ENCODE data around the gene CDH22.

CDH22 gene

DNA sequence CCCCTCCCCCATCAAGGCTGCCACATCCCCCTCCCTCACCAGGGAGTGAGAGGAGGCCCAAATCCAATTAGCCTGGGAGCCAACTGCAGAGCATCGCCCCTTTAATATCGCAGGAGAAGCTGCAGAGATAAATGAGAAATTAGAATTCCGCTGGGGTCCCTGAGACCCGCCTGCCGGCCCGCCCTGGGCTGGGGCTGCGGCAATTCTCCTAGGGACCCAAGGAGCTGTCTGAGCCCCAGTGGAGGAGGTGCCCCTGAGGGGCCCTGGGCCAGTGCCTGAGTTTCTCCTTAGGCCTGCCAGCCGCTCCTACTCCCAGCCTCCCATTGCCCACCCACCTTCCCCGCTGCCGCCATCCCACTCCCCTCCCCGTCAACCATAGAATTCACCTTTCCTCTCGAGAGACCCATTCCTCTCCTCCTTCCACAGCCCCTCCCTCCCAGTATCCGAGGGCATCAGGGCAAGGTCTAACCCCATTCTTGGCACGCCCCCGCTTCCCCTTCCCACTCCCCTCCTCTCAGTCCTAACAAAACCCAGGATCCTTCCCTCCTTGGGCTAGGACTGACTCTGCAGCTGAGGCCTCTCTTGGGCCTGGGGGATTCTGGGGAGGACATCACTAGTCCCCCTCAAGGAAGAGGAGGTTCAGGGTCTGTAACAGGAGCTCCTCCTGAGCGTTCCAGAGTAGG is 20.0 kb upstream of the CDH22 start:
- Histone ChIP-seq H3K27me3 (ENCODE audit: low read depth, low read length) (peaks cover 7% of the 10 kb centered on the region), H3K4me1 (ENCODE audit: control insufficient read depth in 1 of 2, insufficient read depth in 2 of 2, low read length in 2 of 2) (no peaks in the 10 kb centered on the region), H3K4me3 (ENCODE audit: low read depth in 1 of 2, low read length in 2 of 2) (no peak overlapping the region), H3K36me3 (ENCODE audit: control insufficient read depth in 1 of 2, insufficient read depth in 2 of 2, low read length in 2 of 2) (no peaks in the 10 kb centered on the region), H3K9me3 (ENCODE audit: control insufficient read depth in 1 of 2, low read length in 2 of 2) (no peaks in the 10 kb centered on the region), H3K27ac (ENCODE audit: low read length) (no peak overlapping the region)

- Histone ChIP-seq H3K36me3 (ENCODE audit: control insufficient read depth in 1 of 2, insufficient read depth in 2 of 2, low read length in 2 of 2) (no peaks in the 10 kb centered on the region), H3K4me3 (ENCODE audit: low read depth in 1 of 2, low read length in 2 of 2) (no peak overlapping the region), H3K9me3 (ENCODE audit: control insufficient read depth in 1 of 2, low read length in 2 of 2) (no peaks in the 10 kb centered on the region), H3K4me1 (ENCODE audit: control insufficient read depth in 1 of 2, insufficient read depth in 2 of 2, low read length in 2 of 2) (no peaks in the 10 kb centered on the region), H3K27ac (ENCODE audit: low read length) (no peak overlapping the region), H3K27me3 (ENCODE audit: low read depth, low read length) (peaks cover 7% of the 10 kb centered on the region)
Observed at GRCh38 chr20:46327557-46327956, 19.3 kb upstream of the CDH22 start.

- Histone ChIP-seq H3K36me3 (ENCODE audit: control insufficient read depth in 1 of 2, insufficient read depth in 2 of 2, low read length in 2 of 2) (no peaks in the 10 kb centered on the region), H3K27ac (ENCODE audit: low read length) (no peak overlapping the region), H3K9me3 (ENCODE audit: control insufficient read depth in 1 of 2, low read length in 2 of 2) (no peaks in the 10 kb centered on the region), H3K4me3 (ENCODE audit: low read depth in 1 of 2, low read length in 2 of 2) (no peak overlapping the region), H3K27me3 (ENCODE audit: low read depth, low read length) (peaks cover 7% of the 10 kb centered on the region), H3K4me1 (ENCODE audit: control insufficient read depth in 1 of 2, insufficient read depth in 2 of 2, low read length in 2 of 2) (no peaks in the 10 kb centered on the region)
Observed at GRCh38 chr20:46325789-46326188, 17.5 kb upstream of the CDH22 start.

GRCh38 chr20:46324960-46325703 is 16.8 kb upstream of the CDH22 start:
- H3K27ac ChIP-seq (ENCODE audit: low read length), result no peak overlapping the region
- H3K27me3 ChIP-seq (ENCODE audit: low read depth, low read length), result peaks cover 7% of the 10 kb centered on the region

GRCh38 chr20:46324379-46324778 is 16.1 kb upstream of the CDH22 start:
- no peak overlapping the region for H3K4me3 ChIP-seq (ENCODE audit: low read depth in 1 of 2, low read length in 2 of 2)
- peaks cover 7% of the 10 kb centered on the region for H3K27me3 ChIP-seq (ENCODE audit: low read depth, low read length)
- H3K9me3 ChIP-seq (ENCODE audit: control insufficient read depth in 1 of 2, low read length in 2 of 2), result no peaks in the 10 kb centered on the region
- no peak overlapping the region for H3K27ac ChIP-seq (ENCODE audit: low read length)
- H3K4me1 ChIP-seq (ENCODE audit: control insufficient read depth in 1 of 2, insufficient read depth in 2 of 2, low read length in 2 of 2), result no peaks in the 10 kb centered on the region
- no peaks in the 10 kb centered on the region for H3K36me3 ChIP-seq (ENCODE audit: control insufficient read depth in 1 of 2, insufficient read depth in 2 of 2, low read length in 2 of 2)

More at GRCh38 chr20:46324960-46325703, 16.8 kb upstream of the CDH22 start:
- Histone ChIP-seq H3K9me3 (ENCODE audit: control insufficient read depth in 1 of 2, low read length in 2 of 2) (no peaks in the 10 kb centered on the region), H3K36me3 (ENCODE audit: control insufficient read depth in 1 of 2, insufficient read depth in 2 of 2, low read length in 2 of 2) (no peaks in the 10 kb centered on the region), H3K4me1 (ENCODE audit: control insufficient read depth in 1 of 2, insufficient read depth in 2 of 2, low read length in 2 of 2) (no peaks in the 10 kb centered on the region), H3K4me3 (ENCODE audit: low read depth in 1 of 2, low read length in 2 of 2) (no peak overlapping the region)

- no peaks in the 10 kb centered on the region for H3K4me1 ChIP-seq (ENCODE audit: control insufficient read depth in 1 of 2, insufficient read depth in 2 of 2, low read length in 2 of 2)
- H3K9me3 ChIP-seq (ENCODE audit: control insufficient read depth in 1 of 2, low read length in 2 of 2), result no peaks in the 10 kb centered on the region
- H3K27me3 ChIP-seq (ENCODE audit: low read depth, low read length), result peaks cover 7% of the 10 kb centered on the region
- H3K27ac ChIP-seq (ENCODE audit: low read length), result no peak overlapping the region
- no peak overlapping the region for H3K4me3 ChIP-seq (ENCODE audit: low read depth in 1 of 2, low read length in 2 of 2)
- H3K36me3 ChIP-seq (ENCODE audit: control insufficient read depth in 1 of 2, insufficient read depth in 2 of 2, low read length in 2 of 2), result no peaks in the 10 kb centered on the region
Observed at GRCh38 chr20:46323557-46323956, 15.3 kb upstream of the CDH22 start.

GRCh38 chr20:46322641-46323040 is 14.3 kb upstream of the CDH22 start:
- Histone ChIP-seq H3K27ac (ENCODE audit: low read length) (no peak overlapping the region), H3K27me3 (ENCODE audit: low read depth, low read length) (peaks cover 7% of the 10 kb centered on the region), H3K36me3 (ENCODE audit: control insufficient read depth in 1 of 2, insufficient read depth in 2 of 2, low read length in 2 of 2) (no peaks in the 10 kb centered on the region), H3K9me3 (ENCODE audit: control insufficient read depth in 1 of 2, low read length in 2 of 2) (no peaks in the 10 kb centered on the region), H3K4me3 (ENCODE audit: low read depth in 1 of 2, low read length in 2 of 2) (no peak overlapping the region), H3K4me1 (ENCODE audit: control insufficient read depth in 1 of 2, insufficient read depth in 2 of 2, low read length in 2 of 2) (no peaks in the 10 kb centered on the region)

- no peak overlapping the region for H3K4me3 ChIP-seq (ENCODE audit: low read depth in 1 of 2, low read length in 2 of 2)
- H3K27ac ChIP-seq (ENCODE audit: low read length), result no peak overlapping the region
- no peaks in the 10 kb centered on the region for H3K36me3 ChIP-seq (ENCODE audit: control insufficient read depth in 1 of 2, insufficient read depth in 2 of 2, low read length in 2 of 2)
- no peaks in the 10 kb centered on the region for H3K9me3 ChIP-seq (ENCODE audit: control insufficient read depth in 1 of 2, low read length in 2 of 2)
- peaks cover 0 to 4% of the 10 kb centered on the region in 2 donors for H3K4me1 ChIP-seq (ENCODE audit: control insufficient read depth in 1 of 2, insufficient read depth in 2 of 2, low read length in 2 of 2)
- peaks cover 33% of the 10 kb centered on the region for H3K27me3 ChIP-seq (ENCODE audit: low read depth, low read length)
Observed at GRCh38 chr20:46317685-46318177, 9.4 kb upstream of the CDH22 start.

GRCh38 chr20:46316984-46317684 is 8.8 kb upstream of the CDH22 start:
- H3K27me3 ChIP-seq (ENCODE audit: low read depth, low read length), result peaks cover 39% of the 10 kb centered on the region

GRCh38 chr20:46315311-46315710 is 7.0 kb upstream of the CDH22 start:
- Histone ChIP-seq H3K4me1 (ENCODE audit: control insufficient read depth in 1 of 2, insufficient read depth in 2 of 2, low read length in 2 of 2) (peaks cover 0 to 16% of the 10 kb centered on the region in 2 donors), H3K27me3 (ENCODE audit: low read depth, low read length) (peaks cover 50% of the 10 kb centered on the region), H3K27ac (ENCODE audit: low read length) (no peak overlapping the region), H3K36me3 (ENCODE audit: control insufficient read depth in 1 of 2, insufficient read depth in 2 of 2, low read length in 2 of 2) (no peaks in the 10 kb centered on the region), H3K4me3 (ENCODE audit: low read depth in 1 of 2, low read length in 2 of 2) (no peak overlapping the region), H3K9me3 (ENCODE audit: control insufficient read depth in 1 of 2, low read length in 2 of 2) (no peaks in the 10 kb centered on the region)

More at GRCh38 chr20:46316984-46317684, 8.8 kb upstream of the CDH22 start:
- Histone ChIP-seq H3K9me3 (ENCODE audit: control insufficient read depth in 1 of 2, low read length in 2 of 2) (no peaks in the 10 kb centered on the region), H3K4me1 (ENCODE audit: control insufficient read depth in 1 of 2, insufficient read depth in 2 of 2, low read length in 2 of 2) (peaks cover 0 to 10% of the 10 kb centered on the region in 2 donors), H3K36me3 (ENCODE audit: control insufficient read depth in 1 of 2, insufficient read depth in 2 of 2, low read length in 2 of 2) (no peaks in the 10 kb centered on the region), H3K4me3 (ENCODE audit: low read depth in 1 of 2, low read length in 2 of 2) (no peak overlapping the region), H3K27ac (ENCODE audit: low read length) (no peak overlapping the region)

All from muscle layer of duodenum (tissue), 2 donors.